Naive thymus-derived CD4-positive, alpha-beta T cell (primary cell): ENCODE results near the gene DOCK3. TPM values are rescaled to one million over a fixed set of nuclear protein-coding genes. Genes with fewer than 3 reads are reported as not detected.
"Not testable (repeated sequence)": the region's sequence is repeated elsewhere in the genome, so short reads cannot be mapped to it uniquely, and the experiment has no call there.

Source experiments
- ATAC-seq: fragments of 150-1000 bp; cut with Tn5 transposase; 2 replicates; pipeline ENCODE4 v1.10.0; 2021; ENCODE audit warnings: mild to moderate bottlenecking, moderate library complexity
- CTCF ChIA-PET: fragments of 350-600 bp; sonication (Branson Sonifier 250); formaldehyde crosslinking; loops from one replicate; lab custom pipeline; 2021; ENCODE audit warnings: antibody characterized with exemption; lab: Charles Lee
- POLR2A ChIA-PET: fragments of 350-600 bp; sonication (Branson Sonifier 250); formaldehyde crosslinking; loops from one replicate; lab custom pipeline; 2021; ENCODE audit warnings: antibody characterized with exemption, inconsistent platforms; lab: Charles Lee
- DNase-seq, 9 donors: peaks; one replicate each; pipeline versions ENCODE4 v3.0.0 to v3.0.0-alpha.2; 2020 to 2022; ENCODE audit warnings: mixed read lengths in 1 of 9
- H3K27ac ChIP-seq: one replicate; pipeline ENCODE4 v1.7.0; 2013; ENCODE audit warnings: mild to moderate bottlenecking, low read depth, low read length, moderate library complexity
- H3K27me3 ChIP-seq, 2 donors: one replicate each; pipeline ENCODE4 v1.7.0; 2013; ENCODE audit warnings: low read length in 2 of 2, mild to moderate bottlenecking in 2 of 2, moderate library complexity in 2 of 2; ENCODE audit not compliant: control insufficient read depth in 2 of 2, insufficient read depth in 2 of 2
- H3K36me3 ChIP-seq, 3 experiments: 1 replicate in 2 of 3; 2 replicates in 1 of 3; pipeline ENCODE4 v1.7.0; 2013; ENCODE audit warnings: low read length in 3 of 3, mild to moderate bottlenecking in 3 of 3, moderate library complexity in 1 of 3; ENCODE audit not compliant: insufficient read depth in 3 of 3, control insufficient read depth in 2 of 3
- H3K4me1 ChIP-seq, 2 donors: one replicate each; pipeline ENCODE4 v1.7.0; 2013; ENCODE audit warnings: low read length in 2 of 2, mild to moderate bottlenecking in 2 of 2, moderate library complexity in 1 of 2; ENCODE audit not compliant: control insufficient read depth in 2 of 2, insufficient read depth in 2 of 2
- H3K4me3 ChIP-seq: 2 replicates; pipeline ENCODE4 v1.7.0; 2013; ENCODE audit warnings: mild to moderate bottlenecking, low read length
- H3K9me3 ChIP-seq, 3 experiments: 1 replicate in 2 of 3; 2 replicates in 1 of 3; pipeline ENCODE4 v1.7.0; 2013; ENCODE audit warnings: low read length in 3 of 3; ENCODE audit not compliant: control insufficient read depth in 2 of 3
- H3K27ac Mint-ChIP-seq, 9 donors: one replicate each; pipeline ENCODE4 v1.8.0; 2020 to 2022; ENCODE audit warnings: mixed read lengths in 9 of 9, mild to moderate bottlenecking in 8 of 9, moderate library complexity in 5 of 9, inconsistent platforms in 2 of 9
- H3K27me3 Mint-ChIP-seq, 5 donors: one replicate each; pipeline ENCODE4 v1.8.0; 2021 to 2022; ENCODE audit warnings: mixed read lengths in 5 of 5, mild to moderate bottlenecking in 1 of 5
- H3K36me3 Mint-ChIP-seq, 5 donors: one replicate each; pipeline ENCODE4 v1.8.0; 2020 to 2022; ENCODE audit warnings: mixed read lengths in 5 of 5, mild to moderate bottlenecking in 3 of 5, inconsistent platforms in 1 of 5
- H3K4me1 Mint-ChIP-seq, 7 donors: one replicate each; pipeline ENCODE4 v1.8.0; 2020 to 2022; ENCODE audit warnings: mixed read lengths in 7 of 7, mild to moderate bottlenecking in 3 of 7, inconsistent platforms in 1 of 7
- H3K4me3 Mint-ChIP-seq, 10 donors: one replicate each; pipeline ENCODE4 v1.8.0; 2020 to 2022; ENCODE audit warnings: mild to moderate bottlenecking in 10 of 10, mixed read lengths in 10 of 10, moderate library complexity in 6 of 10, inconsistent platforms in 2 of 10
- H3K9me3 Mint-ChIP-seq, 11 donors: one replicate each; pipeline ENCODE4 v1.8.0; 2020 to 2022; ENCODE audit warnings: mixed read lengths in 11 of 11, mild to moderate bottlenecking in 4 of 11, inconsistent platforms in 1 of 11, moderate library complexity in 1 of 11
- intact Hi-C, 2 donors: fragments of 100-400 bp; cut with micrococcal nuclease; formaldehyde crosslinking; loops; one replicate each; pipeline ENCODE4 v1.15.1; 2023
- polyA plus RNA-seq, 2 donors: library from polyadenylated mRNA; unstranded; fragments of 300-500 nt; fragmentation: Illumina TruSeq; gene quantifications; one replicate each; pipeline ENCODE4 v1.2.3, GENCODE V29; 2021
- total RNA-seq, 6 experiments: library from RNA in 5 of 6; stranded (reverse) in 5 of 6; gene quantifications; 1 replicate in 5 of 6; 2 replicates in 1 of 6; pipeline ENCODE4 v1.2.3 and lab custom pipeline; 2021 to 2026

Gene DOCK3
- total and polyA plus RNA-seq, 7 experiments from 2014 or later: 0.19 to 2.9 (median 1.5) TPM

DNA sequence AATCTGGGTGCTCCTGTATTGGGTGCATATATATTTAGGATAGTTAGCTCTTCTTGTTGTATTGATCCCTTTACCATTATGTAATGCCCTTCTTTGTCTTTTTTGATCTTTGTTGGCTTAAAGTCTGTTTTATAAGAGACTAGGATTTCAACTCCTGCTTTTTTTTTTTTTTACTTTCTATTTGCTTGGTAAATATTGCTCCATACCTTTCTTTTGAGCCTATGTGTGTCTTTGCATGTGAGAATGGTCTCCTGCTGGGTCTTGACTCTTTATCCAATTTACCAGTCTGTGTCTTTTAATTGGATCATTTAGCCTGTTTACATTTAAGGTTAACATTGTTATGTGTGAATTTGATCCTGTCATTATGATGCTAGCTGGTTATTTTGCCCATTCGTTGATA, 420.1 kb downstream of the DOCK3 start:
- H3K9me3 Mint-ChIP-seq: peaks cover 0 to 19% (median 8%) of the 10 kb centered on the region in 11 donors
- ATAC-seq, H3K27me3 Mint-ChIP-seq, H3K4me3 Mint-ChIP-seq, H3K27ac ChIP-seq, H3K27ac Mint-ChIP-seq, H3K9me3 ChIP-seq, POLR2A ChIA-PET, H3K36me3 ChIP-seq, H3K27me3 ChIP-seq, intact Hi-C loops, DNase-seq, H3K4me1 ChIP-seq, H3K4me3 ChIP-seq, CTCF ChIA-PET: not testable (repeated sequence)
- H3K4me1 Mint-ChIP-seq: peaks cover 3 to 16% (median 12%) of the 10 kb centered on the region in 7 donors
- H3K36me3 Mint-ChIP-seq: peaks cover 0 to 24% (median 6%) of the 10 kb centered on the region in 5 donors

DNA sequence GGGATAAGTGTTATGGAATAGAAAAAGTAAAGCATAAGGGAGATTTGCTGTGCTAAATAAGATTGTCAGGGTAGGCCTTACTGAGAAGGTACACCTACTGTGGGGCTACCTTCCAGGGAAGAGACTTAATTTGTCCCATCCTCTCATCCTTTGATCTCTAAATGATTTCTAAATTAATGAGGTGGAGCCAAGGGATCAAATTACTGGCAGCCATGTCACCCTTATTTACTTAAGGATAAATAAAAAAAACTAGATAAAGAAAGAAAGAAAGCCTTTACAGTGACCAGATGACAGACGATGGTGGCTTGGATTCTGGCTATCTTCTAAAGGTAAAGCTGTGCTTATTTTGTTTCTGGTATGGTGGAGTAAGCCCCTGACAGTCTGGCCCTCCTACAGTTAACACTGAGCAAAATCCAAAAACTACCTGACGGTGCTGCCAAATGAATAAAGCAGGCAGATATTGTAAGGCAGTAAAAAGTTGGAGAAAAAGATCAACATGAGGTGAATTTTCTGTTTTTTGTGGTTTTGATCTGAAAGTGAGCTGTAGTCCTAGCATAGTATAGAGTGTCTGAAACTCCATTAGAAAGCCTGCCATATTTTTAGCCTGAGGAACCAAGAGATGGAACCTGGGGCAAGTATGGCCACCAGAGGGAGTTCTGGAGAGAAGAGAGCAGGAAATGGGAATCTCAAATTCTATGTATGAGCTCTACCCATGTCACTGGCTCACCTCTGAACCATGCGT, 425.2 kb downstream of the DOCK3 start:
- Mint-ChIP-seq H3K9me3 (peaks cover 0 to 13% (median 7%) of the 10 kb centered on the region in 11 donors), H3K36me3 (peaks cover 0 to 18% (median 6%) of the 10 kb centered on the region in 5 donors), H3K27ac (peak overlapping the region in 3 of 9 donors; percentile 45 to 82 (median 75)), H3K4me3 (peak overlapping the region in 1 of 10 donors; percentile 43), H3K27me3 (peaks cover 0 to 2% (median 0%) of the 10 kb centered on the region in 5 donors), H3K4me1 (peaks cover 3 to 27% (median 16%) of the 10 kb centered on the region in 7 donors)
- H3K9me3 ChIP-seq: no peaks in the 10 kb centered on the region
- no peaks in the 10 kb centered on the region for H3K27me3 ChIP-seq
- ATAC-seq (peak; percentile 20), DNase-seq (peak in 1 of 9 donors; percentile 5)
- CTCF ChIA-PET: interaction anchor here (0.6 to 1.6 kb wide), 4 partner anchors 47 to 355 kb away, joined by 3 read pairs; no protein-coding TSS in a partner anchor
- POLR2A ChIA-PET: interaction anchor here (1.4 kb wide), 1 partner anchor 128 kb away, joined by 3 read pairs; no protein-coding TSS in a partner anchor
- intact Hi-C loops: loop anchor here (2.0 to 5.0 kb wide), 3 partner anchors 129 to 271 kb away; no protein-coding TSS in a partner anchor
- H3K4me3 ChIP-seq: no peak overlapping the region
- H3K36me3 ChIP-seq: no peaks in the 10 kb centered on the region
- H3K27ac ChIP-seq: no peak overlapping the region
- no peaks in the 10 kb centered on the region for H3K4me1 ChIP-seq

DNA sequence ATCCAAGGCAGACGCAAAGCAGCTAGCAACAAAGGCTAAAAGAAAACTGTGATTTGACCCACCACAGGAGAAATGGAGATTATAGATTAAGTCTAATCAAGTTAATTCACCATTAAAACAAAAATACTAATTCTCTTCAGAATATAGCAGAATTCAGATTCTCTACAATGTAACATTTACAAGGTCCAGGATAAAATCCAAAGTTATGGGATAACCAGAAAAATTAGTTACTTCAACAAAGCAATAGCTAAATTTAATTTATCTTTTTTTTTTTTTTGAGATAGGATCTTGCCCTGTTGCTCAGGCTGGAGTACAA, 425.8 kb downstream of the DOCK3 start:
- H3K36me3 Mint-ChIP-seq: peaks cover 0 to 18% (median 6%) of the 10 kb centered on the region in 5 donors
- H3K27me3 ChIP-seq: no peaks in the 10 kb centered on the region
- H3K4me3 ChIP-seq: no peak overlapping the region
- ATAC-seq (no peak), DNase-seq (no peak)
- peaks cover 0 to 3% (median 0%) of the 10 kb centered on the region in 5 donors for H3K27me3 Mint-ChIP-seq
- H3K4me3 Mint-ChIP-seq: no peak overlapping the region
- peak overlapping the region in 1 of 9 donors; percentile 68 for H3K27ac Mint-ChIP-seq
- intact Hi-C loops: loop anchor here (2.0 to 5.0 kb wide), 3 partner anchors 130 to 270 kb away; no protein-coding TSS in a partner anchor
- no peak overlapping the region for H3K27ac ChIP-seq
- POLR2A ChIA-PET: interaction anchor here (1.4 kb wide), 1 partner anchor 129 kb away, joined by 3 read pairs; no protein-coding TSS in a partner anchor
- CTCF ChIA-PET: interaction anchor here (0.6 to 1.9 kb wide), 4 partner anchors 48 to 355 kb away, joined by 3 to 8 read pairs (median 3); no protein-coding TSS in a partner anchor
- no peaks in the 10 kb centered on the region for H3K36me3 ChIP-seq
- no peaks in the 10 kb centered on the region for H3K9me3 ChIP-seq
- H3K9me3 Mint-ChIP-seq: peaks cover 0 to 13% (median 7%) of the 10 kb centered on the region in 11 donors
- peaks cover 3 to 27% (median 16%) of the 10 kb centered on the region in 7 donors for H3K4me1 Mint-ChIP-seq
- no peaks in the 10 kb centered on the region for H3K4me1 ChIP-seq

DNA sequence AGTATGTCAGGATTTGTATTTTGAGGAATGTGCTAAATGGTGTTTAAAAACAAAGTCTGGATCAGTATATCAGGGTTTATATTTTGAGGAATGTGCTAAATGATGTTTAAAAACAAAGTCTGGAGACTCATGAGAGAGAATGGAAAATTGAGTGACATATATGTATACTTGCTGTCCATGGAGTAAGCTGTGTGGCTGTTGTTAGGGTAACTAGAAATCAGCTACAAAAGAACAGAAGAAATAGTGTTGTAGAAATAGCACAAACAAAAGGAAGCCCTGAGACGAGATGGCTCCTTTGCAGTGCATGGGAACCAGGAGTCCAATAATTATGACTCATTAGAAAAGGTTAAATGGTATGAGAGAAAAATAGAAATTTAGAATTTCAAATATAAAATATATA, 427.7 kb downstream of the DOCK3 start:
- intact Hi-C loops: loop anchor here in 1 of 2 donors (5.0 kb wide), 1 partner anchor 175 kb away; no protein-coding TSS in a partner anchor
- CTCF ChIA-PET: interaction anchor here (1.9 kb wide), 1 partner anchor 131 kb away, joined by 8 read pairs; no protein-coding TSS in a partner anchor
- H3K4me1 Mint-ChIP-seq: peaks cover 3 to 27% (median 16%) of the 10 kb centered on the region in 7 donors
- no peaks in the 10 kb centered on the region for H3K27me3 ChIP-seq
- no peak overlapping the region for H3K4me3 ChIP-seq
- peaks cover 0 to 16% (median 3%) of the 10 kb centered on the region in 5 donors for H3K36me3 Mint-ChIP-seq
- no peaks in the 10 kb centered on the region for H3K4me1 ChIP-seq
- no peaks in the 10 kb centered on the region for H3K9me3 ChIP-seq
- H3K9me3 Mint-ChIP-seq: peaks cover 0 to 10% (median 7%) of the 10 kb centered on the region in 11 donors
- no peaks in the 10 kb centered on the region for H3K36me3 ChIP-seq
- POLR2A ChIA-PET: no interaction called here
- DNase-seq: no peak
- H3K27ac ChIP-seq: no peak overlapping the region
- H3K27ac Mint-ChIP-seq: no peak overlapping the region
- H3K4me3 Mint-ChIP-seq: no peak overlapping the region
- no peak for ATAC-seq
- H3K27me3 Mint-ChIP-seq: peaks cover 0 to 3% (median 0%) of the 10 kb centered on the region in 5 donors

DNA sequence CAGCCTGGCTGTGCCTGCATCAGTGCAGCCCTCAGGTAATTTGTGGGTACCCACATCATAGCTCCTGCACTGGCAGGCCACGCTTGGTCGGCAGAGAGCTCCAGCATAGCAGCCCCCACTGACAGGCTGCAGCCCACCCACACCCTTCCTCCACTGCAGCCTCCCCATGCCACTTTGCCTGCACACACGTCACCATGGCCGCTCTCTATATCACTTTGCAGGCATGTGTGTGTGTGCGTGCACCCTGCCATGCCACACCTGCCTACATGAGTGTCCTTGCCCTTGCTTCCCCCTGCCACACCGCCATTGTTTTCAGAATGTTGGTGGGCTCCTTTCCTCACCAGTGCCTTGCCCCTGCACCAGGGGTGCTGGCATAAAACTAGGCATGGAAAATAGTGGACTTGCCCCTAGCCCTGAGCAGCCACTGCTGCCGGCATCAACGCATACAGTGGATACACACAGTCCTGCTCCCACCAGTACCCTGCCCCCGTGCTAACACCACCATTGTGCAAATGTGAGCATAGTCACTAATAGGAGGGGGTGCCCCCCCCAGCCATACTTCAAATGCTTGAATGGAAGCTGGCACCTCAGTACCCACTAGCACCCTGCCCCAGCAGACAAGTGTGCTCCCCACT, 431.6 kb downstream of the DOCK3 start:
- H3K27me3 Mint-ChIP-seq: peaks cover 0 to 7% (median 3%) of the 10 kb centered on the region in 5 donors
- ATAC-seq: no peak
- Histone ChIP-seq H3K36me3 (no peaks in the 10 kb centered on the region), H3K4me1 (no peaks in the 10 kb centered on the region), H3K4me3 (no peak overlapping the region), H3K27ac (no peak overlapping the region), H3K27me3 (no peaks in the 10 kb centered on the region), H3K9me3 (peaks cover 0 to 12% (median 0%) of the 10 kb centered on the region in 3 experiments)
- intact Hi-C loops: no loop called here
- DNase-seq: no peak
- H3K4me3 Mint-ChIP-seq: no peak overlapping the region
- peaks cover 5 to 35% (median 22%) of the 10 kb centered on the region in 11 donors for H3K9me3 Mint-ChIP-seq
- peaks cover 0 to 24% (median 13%) of the 10 kb centered on the region in 5 donors for H3K36me3 Mint-ChIP-seq
- peaks cover 0 to 3% (median 0%) of the 10 kb centered on the region in 7 donors for H3K4me1 Mint-ChIP-seq
- POLR2A ChIA-PET: no interaction called here
- peak overlapping the region in 1 of 9 donors; percentile 11 for H3K27ac Mint-ChIP-seq
- CTCF ChIA-PET: no interaction called here

DNA sequence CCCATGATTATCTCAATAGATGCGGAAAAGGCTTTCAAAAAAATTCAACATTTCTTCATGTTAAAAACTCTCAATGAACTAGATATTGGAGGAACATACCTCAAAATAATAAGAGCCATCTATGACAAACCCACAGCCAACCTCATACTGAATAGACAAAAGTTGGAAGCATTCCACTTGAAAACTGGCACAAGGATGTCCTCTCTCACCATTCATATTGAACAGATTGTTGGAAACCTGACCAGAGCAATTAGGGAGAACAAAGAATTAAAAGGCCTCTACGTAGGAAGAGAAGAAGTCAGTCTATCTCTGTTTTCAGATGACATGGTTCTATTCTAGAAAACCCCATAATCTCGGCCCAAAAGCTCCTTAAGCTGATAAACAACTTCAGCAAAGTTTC, 435.9 kb downstream of the DOCK3 start:
- no peak for DNase-seq
- peaks cover 0 to 12% (median 0%) of the 10 kb centered on the region in 3 experiments for H3K9me3 ChIP-seq
- H3K27ac ChIP-seq: no peak overlapping the region
- peaks cover 0 to 7% (median 0%) of the 10 kb centered on the region in 5 donors for H3K27me3 Mint-ChIP-seq
- H3K36me3 ChIP-seq: no peaks in the 10 kb centered on the region
- intact Hi-C loops: no loop called here
- H3K27me3 ChIP-seq: no peaks in the 10 kb centered on the region
- no peak overlapping the region for H3K4me3 Mint-ChIP-seq
- peaks cover 0 to 20% (median 17%) of the 10 kb centered on the region in 5 donors for H3K36me3 Mint-ChIP-seq
- no peak overlapping the region for H3K27ac Mint-ChIP-seq
- H3K4me3 ChIP-seq: no peak overlapping the region
- H3K9me3 Mint-ChIP-seq: peaks cover 5 to 42% (median 26%) of the 10 kb centered on the region in 11 donors
- CTCF ChIA-PET: no interaction called here
- H3K4me1 ChIP-seq: no peaks in the 10 kb centered on the region
- peaks cover 0 to 2% (median 0%) of the 10 kb centered on the region in 7 donors for H3K4me1 Mint-ChIP-seq
- ATAC-seq: no peak
- POLR2A ChIA-PET: no interaction called here
